CD4-positive, alpha-beta T cell (primary cell): ENCODE measurements around the gene ZHX3. TPM values are rescaled to one million over a fixed set of nuclear protein-coding genes. Genes with fewer than 3 reads are reported as not detected.

Source experiments
- ATAC-seq: fragments of 200-7000 bp; cut with Tn5 transposase; one replicate; pipeline ENCODE4 v1.10.0; 2022; ENCODE audit warnings: mild to moderate bottlenecking; ENCODE audit not compliant: poor library complexity
- CTCF ChIA-PET: fragments of 350-600 bp; sonication (Branson Sonifier 250); formaldehyde crosslinking; loops from one replicate; lab custom pipeline; 2021; ENCODE audit warnings: antibody characterized with exemption, inconsistent platforms; lab: Charles Lee
- POLR2A ChIA-PET: fragments of 350-600 bp; sonication (Branson Sonifier 250); formaldehyde crosslinking; loops from one replicate; lab custom pipeline; 2021; ENCODE audit warnings: antibody characterized with exemption, inconsistent platforms; lab: Charles Lee
- DNase-seq, 14 experiments: peaks; one replicate each; pipeline ENCODE4 v3.0.0-alpha.2; 2013 to 2020; ENCODE audit warnings: mixed read lengths in 2 of 14
- H3K27ac ChIP-seq, 2 donors: one replicate each; pipeline versions ENCODE4 v1.5.1 to v1.7.0; 2013; ENCODE audit warnings: low read length in 2 of 2, low read depth in 1 of 2, mild to moderate bottlenecking in 1 of 2
- H3K27me3 ChIP-seq, 2 experiments: 1 replicate in 1 of 2; 2 replicates in 1 of 2; pipeline versions ENCODE4 v1.6.1 to v1.7.0; 2013; ENCODE audit warnings: low read length in 2 of 2, control low read depth in 1 of 2, mild to moderate bottlenecking in 1 of 2, moderate library complexity in 1 of 2; ENCODE audit not compliant: insufficient read depth in 2 of 2, control insufficient read depth in 1 of 2
- H3K36me3 ChIP-seq: one replicate; pipeline ENCODE4 v1.6.1; 2013; ENCODE audit warnings: low read length, control low read depth; ENCODE audit not compliant: insufficient read depth
- H3K4me1 ChIP-seq: one replicate; pipeline ENCODE4 v1.6.1; 2013; ENCODE audit warnings: low read length, control low read depth; ENCODE audit not compliant: insufficient read depth
- H3K4me3 ChIP-seq: one replicate; pipeline ENCODE4 v1.5.1; 2013; ENCODE audit warnings: mild to moderate bottlenecking, low read length, moderate library complexity
- H3K9me3 ChIP-seq, 2 experiments: 1 replicate in 1 of 2; 2 replicates in 1 of 2; pipeline versions ENCODE4 v1.6.1 to v1.7.0; 2013; ENCODE audit warnings: low read length in 2 of 2, mild to moderate bottlenecking in 2 of 2, control low read depth in 1 of 2, moderate library complexity in 1 of 2; ENCODE audit not compliant: control insufficient read depth in 1 of 2, insufficient read depth in 1 of 2
- H3K27ac Mint-ChIP-seq: one replicate; pipeline ENCODE4 v1.8.0; 2020; ENCODE audit warnings: mixed read lengths
- H3K27me3 Mint-ChIP-seq: one replicate; pipeline ENCODE4 v1.8.0; 2021; ENCODE audit warnings: mixed read lengths
- H3K36me3 Mint-ChIP-seq: one replicate; pipeline ENCODE4 v1.8.0; 2021; ENCODE audit warnings: low read depth, mixed read lengths
- H3K4me1 Mint-ChIP-seq: one replicate; pipeline ENCODE4 v1.8.0; 2021; ENCODE audit warnings: low read depth, mixed read lengths
- H3K4me3 Mint-ChIP-seq: one replicate; pipeline ENCODE4 v1.8.0; 2020; ENCODE audit warnings: mild to moderate bottlenecking, mixed read lengths
- H3K9me3 Mint-ChIP-seq: one replicate; pipeline ENCODE4 v1.8.0; 2020; ENCODE audit warnings: mixed read lengths
- intact Hi-C, 2 experiments: fragments of 100-400 bp; cut with DNase I in 1 of 2; cut with micrococcal nuclease in 1 of 2; formaldehyde crosslinking; loops; one replicate each; pipeline versions ENCODE4 v1.15.1 to v1.9.0; 2023 to 2025; cut with DNase I, micrococcal nuclease
- total RNA-seq, 174 experiments: library from RNA in 2 of 174; stranded (reverse) in 2 of 174; gene quantifications; one replicate each; pipeline ENCODE4 v1.2.3 and lab custom pipeline; 2021 to 2026
- TF ChIP-seq, protein P1 (sequence below): fragments of 200-600 bp; IDR thresholded peaks from one replicate; pipeline ENCODE4 v1.8.0; 2022; ENCODE audit warnings: antibody characterized with exemption, mild to moderate bottlenecking

The ZHX3 gene
- total RNA-seq, 2 experiments from 2014 or later, result 6.6 to 7.6 TPM

DNA sequence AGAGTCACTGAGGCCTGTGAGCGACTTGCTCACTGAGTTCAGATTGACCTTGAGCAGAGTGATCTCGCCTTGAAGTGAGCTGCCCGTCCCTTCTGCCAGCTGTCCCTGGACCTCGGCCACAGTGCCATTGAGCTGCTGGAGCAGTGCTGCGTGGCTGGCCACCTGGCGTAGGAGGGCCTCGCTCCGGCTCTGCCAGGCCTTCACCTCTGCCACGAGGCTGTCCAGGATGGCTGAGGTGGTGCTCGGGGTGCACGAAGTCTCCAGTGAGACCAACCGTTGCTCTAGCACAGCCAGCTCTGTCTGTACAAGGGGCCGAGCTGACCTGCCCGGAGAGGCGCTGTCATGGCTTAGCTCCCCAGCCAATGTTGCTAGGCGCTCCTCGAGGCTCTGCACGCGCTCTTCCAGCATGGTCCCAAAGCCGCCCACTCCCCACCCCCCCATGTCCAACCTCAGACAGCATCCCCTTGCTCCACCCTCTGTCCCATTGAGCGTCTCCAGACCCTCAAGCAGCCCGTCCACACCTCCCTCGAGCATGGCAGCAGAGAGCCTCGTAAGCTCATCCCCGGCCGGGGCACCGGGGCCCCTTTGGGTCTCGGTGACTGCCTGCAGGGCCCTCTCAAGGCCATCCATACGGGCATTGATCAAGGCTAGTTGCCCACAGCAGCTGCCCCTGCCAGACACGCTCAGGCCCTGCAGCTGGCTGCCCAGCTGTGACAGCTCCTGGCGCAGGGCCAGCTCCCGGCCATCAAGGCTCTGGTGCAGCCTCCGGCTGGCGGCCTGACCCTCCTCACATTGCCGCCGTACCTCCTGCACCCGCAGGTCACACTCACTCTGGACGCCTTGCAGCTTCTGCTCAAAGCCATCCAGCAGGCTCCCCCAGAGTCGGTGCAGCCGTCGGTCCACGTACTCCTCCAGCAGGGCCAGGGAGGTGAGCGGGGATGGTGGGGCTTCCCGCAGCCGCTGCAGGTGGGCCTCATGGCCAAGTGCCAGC lies 44.5 kb upstream of the ZHX3 start:
- peaks cover under 1% of the 10 kb centered on the region for H3K4me1 Mint-ChIP-seq
- ATAC-seq, result no peak
- POLR2A ChIA-PET, result no interaction called here
- TF ChIP-seq, protein P1, sequence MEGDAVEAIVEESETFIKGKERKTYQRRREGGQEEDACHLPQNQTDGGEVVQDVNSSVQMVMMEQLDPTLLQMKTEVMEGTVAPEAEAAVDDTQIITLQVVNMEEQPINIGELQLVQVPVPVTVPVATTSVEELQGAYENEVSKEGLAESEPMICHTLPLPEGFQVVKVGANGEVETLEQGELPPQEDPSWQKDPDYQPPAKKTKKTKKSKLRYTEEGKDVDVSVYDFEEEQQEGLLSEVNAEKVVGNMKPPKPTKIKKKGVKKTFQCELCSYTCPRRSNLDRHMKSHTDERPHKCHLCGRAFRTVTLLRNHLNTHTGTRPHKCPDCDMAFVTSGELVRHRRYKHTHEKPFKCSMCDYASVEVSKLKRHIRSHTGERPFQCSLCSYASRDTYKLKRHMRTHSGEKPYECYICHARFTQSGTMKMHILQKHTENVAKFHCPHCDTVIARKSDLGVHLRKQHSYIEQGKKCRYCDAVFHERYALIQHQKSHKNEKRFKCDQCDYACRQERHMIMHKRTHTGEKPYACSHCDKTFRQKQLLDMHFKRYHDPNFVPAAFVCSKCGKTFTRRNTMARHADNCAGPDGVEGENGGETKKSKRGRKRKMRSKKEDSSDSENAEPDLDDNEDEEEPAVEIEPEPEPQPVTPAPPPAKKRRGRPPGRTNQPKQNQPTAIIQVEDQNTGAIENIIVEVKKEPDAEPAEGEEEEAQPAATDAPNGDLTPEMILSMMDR, result no peak
- H3K27ac Mint-ChIP-seq, result no peak overlapping the region
- intact Hi-C loops, result no loop called here
- no peak overlapping the region for H3K4me3 Mint-ChIP-seq
- H3K9me3 Mint-ChIP-seq, result no peaks in the 10 kb centered on the region
- H3K36me3 ChIP-seq, result no peaks in the 10 kb centered on the region
- no peaks in the 10 kb centered on the region for H3K36me3 Mint-ChIP-seq
- peaks cover 10 to 16% of the 10 kb centered on the region in 2 experiments for H3K27me3 ChIP-seq
- no peak overlapping the region for H3K4me3 ChIP-seq
- CTCF ChIA-PET, result no interaction called here
- DNase-seq, result no peak
- no peak overlapping the region for H3K27ac ChIP-seq
- H3K27me3 Mint-ChIP-seq, result peaks cover 14% of the 10 kb centered on the region
- no peaks in the 10 kb centered on the region for H3K4me1 ChIP-seq
- no peaks in the 10 kb centered on the region for H3K9me3 ChIP-seq

DNA sequence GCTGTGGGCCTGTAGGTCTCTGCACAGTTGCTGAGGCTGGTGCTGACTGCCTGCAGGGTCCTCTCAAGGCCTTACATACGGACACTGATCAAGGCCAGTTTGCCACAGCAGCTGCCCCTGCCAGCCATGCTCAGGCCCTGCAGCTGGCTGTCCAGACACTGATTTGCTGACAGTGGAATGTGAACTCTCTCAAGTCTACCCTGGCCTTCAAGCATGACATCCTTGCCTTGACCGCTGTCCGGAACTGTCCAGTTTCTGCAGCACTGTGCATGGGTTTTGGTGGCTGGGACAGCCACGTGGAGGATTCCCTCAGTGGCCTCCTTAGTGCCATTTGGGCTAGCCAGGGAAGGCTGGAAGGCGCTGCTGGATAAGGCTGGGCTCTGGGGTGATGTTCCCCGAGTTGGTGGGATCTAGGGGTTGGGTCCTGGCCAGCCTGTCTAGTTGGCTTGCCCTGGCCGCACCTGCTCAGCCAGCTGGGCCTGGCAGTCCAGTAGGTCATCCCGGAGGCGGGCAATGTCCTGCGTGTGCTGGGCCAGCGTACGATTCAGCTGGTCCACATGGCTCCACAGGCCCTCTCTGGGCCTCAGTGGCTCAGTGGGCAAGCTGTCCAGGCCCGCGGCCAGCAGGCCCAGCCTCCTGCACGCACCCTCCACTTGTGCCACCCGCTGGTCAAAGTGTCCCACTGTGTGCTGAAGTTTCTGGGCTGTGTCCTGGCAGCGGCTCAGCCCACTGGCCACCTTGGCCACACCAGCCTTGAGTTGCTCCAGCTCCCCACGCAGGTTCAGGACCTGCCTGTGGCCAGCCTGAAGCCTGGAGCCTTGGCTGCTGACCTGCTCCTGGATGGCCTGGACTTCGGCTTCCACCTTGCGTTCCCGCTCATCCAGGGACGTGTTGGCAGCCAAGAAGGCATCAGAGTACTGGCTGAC lies 43.6 kb upstream of the ZHX3 start:
- H3K4me1 ChIP-seq, result no peaks in the 10 kb centered on the region
- Mint-ChIP-seq H3K4me1 (no peaks in the 10 kb centered on the region), H3K36me3 (no peaks in the 10 kb centered on the region), H3K27me3 (peaks cover 12% of the 10 kb centered on the region), H3K4me3 (no peak overlapping the region), H3K27ac (no peak overlapping the region), H3K9me3 (no peaks in the 10 kb centered on the region)
- CTCF ChIA-PET, result no interaction called here
- no peaks in the 10 kb centered on the region for H3K9me3 ChIP-seq
- TF ChIP-seq, protein P1, result no peak
- no peak for ATAC-seq
- DNase-seq, result no peak
- H3K27me3 ChIP-seq, result peaks cover 10 to 13% of the 10 kb centered on the region in 2 experiments
- H3K36me3 ChIP-seq, result no peaks in the 10 kb centered on the region
- intact Hi-C loops, result no loop called here
- POLR2A ChIA-PET, result no interaction called here
- no peak overlapping the region for H3K4me3 ChIP-seq
- no peak overlapping the region for H3K27ac ChIP-seq

DNA sequence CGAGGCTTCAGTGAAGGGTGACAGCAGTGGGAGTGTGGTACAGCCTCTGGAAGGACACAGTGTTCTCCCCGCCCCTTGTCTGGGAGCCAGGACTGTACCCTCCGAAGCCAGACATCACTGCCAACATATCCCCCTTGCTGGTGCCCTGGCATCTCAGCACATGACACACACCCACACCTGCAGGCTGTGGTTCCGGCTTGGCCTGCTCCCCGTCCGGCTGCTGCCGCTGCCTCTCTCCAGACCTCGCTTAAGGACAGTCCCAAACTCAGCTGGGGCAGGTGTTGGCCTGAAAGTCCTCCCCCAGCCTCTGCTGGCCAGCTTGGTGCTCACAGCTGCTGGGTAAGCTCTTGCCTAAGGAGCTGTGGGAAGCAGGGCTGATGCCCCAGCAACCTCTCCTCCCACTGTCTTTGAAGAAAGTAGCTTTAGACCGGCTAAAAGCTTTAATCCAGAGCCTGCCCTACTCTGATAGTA lies 42.0 kb upstream of the ZHX3 start:
- Mint-ChIP-seq H3K4me1 (no peaks in the 10 kb centered on the region), H3K27me3 (peaks cover 2% of the 10 kb centered on the region), H3K4me3 (no peak overlapping the region), H3K27ac (no peak overlapping the region), H3K9me3 (no peaks in the 10 kb centered on the region), H3K36me3 (no peaks in the 10 kb centered on the region)
- Histone ChIP-seq H3K4me1 (no peaks in the 10 kb centered on the region), H3K27me3 (peaks cover 0 to 3% of the 10 kb centered on the region in 2 experiments), H3K27ac (no peak overlapping the region), H3K4me3 (no peak overlapping the region), H3K36me3 (no peaks in the 10 kb centered on the region), H3K9me3 (no peaks in the 10 kb centered on the region)
- DNase-seq, result no peak
- TF ChIP-seq, protein P1, result no peak
- no peak for ATAC-seq
- intact Hi-C loops, result no loop called here
- POLR2A ChIA-PET, result no interaction called here
- CTCF ChIA-PET, result no interaction called here
